ENCODE data around the gene MYO1B. TPM values are rescaled to one million over a fixed set of nuclear protein-coding genes. Genes with fewer than 3 reads are reported as not detected.

MYO1B gene
- total RNA-seq, 3 donors from 2014 or later = 35.1 to 64.8 (median 54.6) TPM

DNA sequence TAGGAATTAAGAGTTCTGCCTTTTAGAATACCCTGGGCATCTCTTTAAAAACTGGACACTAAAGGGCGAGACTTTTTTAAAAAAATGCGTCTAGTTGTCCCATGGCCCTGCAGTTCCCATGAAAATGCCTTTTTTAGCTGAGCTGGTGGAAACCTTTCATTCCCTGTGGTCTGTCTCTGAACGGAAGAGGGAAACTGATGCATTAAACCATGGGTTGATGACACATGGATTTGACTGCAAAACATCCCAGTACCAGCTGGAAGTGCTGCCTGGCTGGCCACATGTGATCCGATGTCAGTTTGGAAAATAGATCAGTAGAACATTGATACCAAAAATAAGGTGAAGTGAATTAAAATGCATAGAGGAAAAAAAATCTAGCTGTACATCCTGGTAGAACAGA lies 129.2 kb downstream of the MYO1B start:
- DNase-seq (no peak), ATAC-seq (no peak)
- intact Hi-C loops (cut with DNase I, micrococcal nuclease) = no loop called here
- TF ChIP-seq, protein P1, sequence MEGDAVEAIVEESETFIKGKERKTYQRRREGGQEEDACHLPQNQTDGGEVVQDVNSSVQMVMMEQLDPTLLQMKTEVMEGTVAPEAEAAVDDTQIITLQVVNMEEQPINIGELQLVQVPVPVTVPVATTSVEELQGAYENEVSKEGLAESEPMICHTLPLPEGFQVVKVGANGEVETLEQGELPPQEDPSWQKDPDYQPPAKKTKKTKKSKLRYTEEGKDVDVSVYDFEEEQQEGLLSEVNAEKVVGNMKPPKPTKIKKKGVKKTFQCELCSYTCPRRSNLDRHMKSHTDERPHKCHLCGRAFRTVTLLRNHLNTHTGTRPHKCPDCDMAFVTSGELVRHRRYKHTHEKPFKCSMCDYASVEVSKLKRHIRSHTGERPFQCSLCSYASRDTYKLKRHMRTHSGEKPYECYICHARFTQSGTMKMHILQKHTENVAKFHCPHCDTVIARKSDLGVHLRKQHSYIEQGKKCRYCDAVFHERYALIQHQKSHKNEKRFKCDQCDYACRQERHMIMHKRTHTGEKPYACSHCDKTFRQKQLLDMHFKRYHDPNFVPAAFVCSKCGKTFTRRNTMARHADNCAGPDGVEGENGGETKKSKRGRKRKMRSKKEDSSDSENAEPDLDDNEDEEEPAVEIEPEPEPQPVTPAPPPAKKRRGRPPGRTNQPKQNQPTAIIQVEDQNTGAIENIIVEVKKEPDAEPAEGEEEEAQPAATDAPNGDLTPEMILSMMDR (IDR thresholded peaks at IDR 0.05) = no peak
- Histone ChIP-seq H3K36me3 (ENCODE audit: low read depth) (no peaks in the 10 kb centered on the region), H3K4me3 (no peak overlapping the region), H3K4me1 (ENCODE audit: low read depth) (peaks cover 12% of the 10 kb centered on the region), H3K9me3 (no peaks in the 10 kb centered on the region)

- peaks cover 12% of the 10 kb centered on the region for H3K4me1 ChIP-seq (ENCODE audit: low read depth)
- TF ChIP-seq, protein P1 (IDR thresholded peaks at IDR 0.05) = no peak
- DNase-seq = no peak
- peak; percentile 66 for ATAC-seq
- no peaks in the 10 kb centered on the region for H3K9me3 ChIP-seq
- no peak overlapping the region for H3K4me3 ChIP-seq
- intact Hi-C loops (cut with DNase I, micrococcal nuclease) = no loop called here
- no peaks in the 10 kb centered on the region for H3K36me3 ChIP-seq (ENCODE audit: low read depth)
Measured at GRCh38 chr2:191374939-191375338, 129.7 kb downstream of the MYO1B start.

GRCh38 chr2:191376981-191377629 lies 131.9 kb downstream of the MYO1B start:
- DNase-seq (peak; percentile 60 to 79 (median 68)), ATAC-seq (peak; percentile 99)
- intact Hi-C loops (cut with DNase I, micrococcal nuclease) = no loop called here
- Histone ChIP-seq H3K4me1 (ENCODE audit: low read depth) (peaks cover 12% of the 10 kb centered on the region), H3K9me3 (no peaks in the 10 kb centered on the region), H3K4me3 (no peak overlapping the region), H3K36me3 (ENCODE audit: low read depth) (no peaks in the 10 kb centered on the region)
- TF ChIP-seq, protein P1 (IDR thresholded peaks at IDR 0.05) = no peak

- TF ChIP-seq, protein P1 (IDR thresholded peaks at IDR 0.05) = no peak
- no peak for ATAC-seq
- no peaks in the 10 kb centered on the region for H3K36me3 ChIP-seq (ENCODE audit: low read depth)
- no peaks in the 10 kb centered on the region for H3K9me3 ChIP-seq
- intact Hi-C loops (cut with DNase I, micrococcal nuclease) = no loop called here
- peaks cover 12% of the 10 kb centered on the region for H3K4me1 ChIP-seq (ENCODE audit: low read depth)
- no peak for DNase-seq
- H3K4me3 ChIP-seq = no peak overlapping the region
Measured at GRCh38 chr2:191379375-191379774, 134.2 kb downstream of the MYO1B start.

DNA sequence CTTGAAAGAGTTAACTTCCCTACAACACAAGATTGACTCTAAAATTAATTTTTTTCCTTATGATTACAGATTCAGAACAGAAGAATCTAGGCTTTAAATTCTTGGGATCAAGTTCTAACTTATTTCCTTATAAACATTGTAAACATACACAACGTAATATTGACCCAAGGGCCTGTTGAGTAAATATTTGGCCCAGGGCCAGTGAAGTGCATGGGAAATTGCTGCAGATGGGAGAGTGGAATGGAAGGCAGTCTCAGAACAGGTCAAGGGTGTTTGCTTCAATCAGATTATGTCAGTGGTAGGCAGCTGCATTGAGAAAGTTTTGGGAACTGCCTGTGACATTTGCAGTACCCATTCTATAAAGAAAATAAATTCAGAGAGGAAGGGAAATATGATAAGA lies 137.6 kb downstream of the MYO1B start:
- TF ChIP-seq, protein P1 (IDR thresholded peaks at IDR 0.05) = no peak
- peak; percentile 95 for ATAC-seq
- intact Hi-C loops (cut with DNase I, micrococcal nuclease) = no loop called here
- H3K4me1 ChIP-seq (ENCODE audit: low read depth) = no peaks in the 10 kb centered on the region
- H3K36me3 ChIP-seq (ENCODE audit: low read depth) = no peaks in the 10 kb centered on the region
- no peak overlapping the region for H3K4me3 ChIP-seq
- DNase-seq = peak in 2 of 3 donors; percentile 55 to 92
- H3K9me3 ChIP-seq = no peaks in the 10 kb centered on the region

All from mucosa of descending colon (tissue), 3 donors.